ENCODE results near the gene IKZF4.
"Not testable (repeated sequence)": the region's sequence is repeated elsewhere in the genome, so short reads cannot be mapped to it uniquely, and the experiment has no call there.

The IKZF4 gene

GRCh38 chr12:56040151-56040550 is 19.3 kb downstream of the IKZF4 start:
- DNase-seq (ENCODE audit: low read depth in 2 of 2): no peak

GRCh38 chr12:56040963-56041551 is 20.2 kb downstream of the IKZF4 start:
- DNase-seq (ENCODE audit: low read depth in 2 of 2): no peak

GRCh38 chr12:56041552-56042429 is 20.9 kb downstream of the IKZF4 start, which contains the start of gene RPS26:
Gene RPS26, plus strand, starts transcription at chr12:56041918. Its CDS starts 249 bp downstream, at chr12:56042167.
- peak; percentile 84 to 86 for DNase-seq (ENCODE audit: low read depth in 2 of 2)

GRCh38 chr12:56042430-56042813 is 21.6 kb downstream of the IKZF4 start:
- DNase-seq (ENCODE audit: low read depth in 2 of 2): not testable (repeated sequence)

GRCh38 chr12:56042843-56043242 is 22.0 kb downstream of the IKZF4 start:
- DNase-seq (ENCODE audit: low read depth in 2 of 2): no peak

- no peak for DNase-seq (ENCODE audit: low read depth in 2 of 2)
Observed at GRCh38 chr12:56046027-56046780, 25.4 kb downstream of the IKZF4 start.

GRCh38 chr12:56053407-56053893 is 32.6 kb downstream of the IKZF4 start:
- DNase-seq (ENCODE audit: low read depth in 2 of 2): no peak

GRCh38 chr12:56059964-56060363 is 39.1 kb downstream of the IKZF4 start:
- DNase-seq (ENCODE audit: low read depth in 2 of 2): not testable (repeated sequence)

- DNase-seq (ENCODE audit: low read depth in 2 of 2): no peak
Observed at GRCh38 chr12:56061982-56062381, 41.1 kb downstream of the IKZF4 start.

GRCh38 chr12:56062996-56063395 is 42.2 kb downstream of the IKZF4 start:
- no peak for DNase-seq (ENCODE audit: low read depth in 2 of 2)

- no peak for DNase-seq (ENCODE audit: low read depth in 2 of 2)
Observed at GRCh38 chr12:56071648-56072047, 50.8 kb downstream of the IKZF4 start.

- no peak for DNase-seq (ENCODE audit: low read depth in 2 of 2)
Observed at GRCh38 chr12:56074396-56074795, 53.6 kb downstream of the IKZF4 start.

- DNase-seq (ENCODE audit: low read depth in 2 of 2): not testable (repeated sequence)
Observed at GRCh38 chr12:56077966-56078365, 57.1 kb downstream of the IKZF4 start.

- no peak for DNase-seq (ENCODE audit: low read depth in 2 of 2)
Observed at GRCh38 chr12:56078427-56078826, 57.6 kb downstream of the IKZF4 start.

GRCh38 chr12:56078931-56079722 is 58.3 kb downstream of the IKZF4 start:
- peak; percentile 36 to 46 for DNase-seq (ENCODE audit: low read depth in 2 of 2)

- DNase-seq (ENCODE audit: low read depth in 2 of 2): peak; percentile 49 to 52
Observed at GRCh38 chr12:56079723-56080555, 59.1 kb downstream of the IKZF4 start, which contains the start of gene ERBB3. Gene ERBB3, plus strand, starts transcription at chr12:56080165. Its CDS starts 136 bp downstream, at chr12:56080301.

GRCh38 chr12:56080556-56081138 is 59.8 kb downstream of the IKZF4 start:
- DNase-seq (ENCODE audit: low read depth in 2 of 2): no peak

GRCh38 chr12:56081393-56082347 is 60.8 kb downstream of the IKZF4 start:
- DNase-seq (ENCODE audit: low read depth in 2 of 2): no peak

- no peak for DNase-seq (ENCODE audit: low read depth in 2 of 2)
Observed at GRCh38 chr12:56082382-56082781, 61.5 kb downstream of the IKZF4 start.
